Panc1 (cell line): Measurements from ENCODE around the gene MYL10.

Experiments used
- CTCF ChIP-seq: fragments of 450-650 bp; IDR thresholded peaks from 2 replicates; pipeline ENCODE4 v1.5.1; 2017; ENCODE audit warnings: mild to moderate bottlenecking
- POLR2AphosphoS5 ChIP-seq: IDR thresholded peaks from 2 replicates; pipeline ENCODE4 v1.6.1; 2012; ENCODE audit warnings: mild to moderate bottlenecking, low read depth, low read length, moderate library complexity
- SIN3A ChIP-seq: IDR thresholded peaks from 2 replicates; pipeline ENCODE4 v1.6.1; 2012; ENCODE audit warnings: low read depth, mild to moderate bottlenecking, low read length, moderate library complexity, borderline replicate concordance; ENCODE audit not compliant: insufficient read depth
- TCF7L2 ChIP-seq: IDR thresholded peaks from 2 replicates; pipeline ENCODE4 v1.6.1; 2011; ENCODE audit warnings: mild to moderate bottlenecking, low read depth, low read length, inconsistent platforms
- TF ChIP-seq, protein P1 (sequence below), 2 experiments: IDR thresholded peaks; 2 replicates each; pipeline ENCODE4 v1.6.1; 2011 to 2012; ENCODE audit warnings: low read depth in 2 of 2, control low read depth in 1 of 2, low read length in 1 of 2, mild to moderate bottlenecking in 1 of 2, moderate library complexity in 1 of 2; ENCODE audit not compliant: insufficient read depth in 1 of 2

DNA sequence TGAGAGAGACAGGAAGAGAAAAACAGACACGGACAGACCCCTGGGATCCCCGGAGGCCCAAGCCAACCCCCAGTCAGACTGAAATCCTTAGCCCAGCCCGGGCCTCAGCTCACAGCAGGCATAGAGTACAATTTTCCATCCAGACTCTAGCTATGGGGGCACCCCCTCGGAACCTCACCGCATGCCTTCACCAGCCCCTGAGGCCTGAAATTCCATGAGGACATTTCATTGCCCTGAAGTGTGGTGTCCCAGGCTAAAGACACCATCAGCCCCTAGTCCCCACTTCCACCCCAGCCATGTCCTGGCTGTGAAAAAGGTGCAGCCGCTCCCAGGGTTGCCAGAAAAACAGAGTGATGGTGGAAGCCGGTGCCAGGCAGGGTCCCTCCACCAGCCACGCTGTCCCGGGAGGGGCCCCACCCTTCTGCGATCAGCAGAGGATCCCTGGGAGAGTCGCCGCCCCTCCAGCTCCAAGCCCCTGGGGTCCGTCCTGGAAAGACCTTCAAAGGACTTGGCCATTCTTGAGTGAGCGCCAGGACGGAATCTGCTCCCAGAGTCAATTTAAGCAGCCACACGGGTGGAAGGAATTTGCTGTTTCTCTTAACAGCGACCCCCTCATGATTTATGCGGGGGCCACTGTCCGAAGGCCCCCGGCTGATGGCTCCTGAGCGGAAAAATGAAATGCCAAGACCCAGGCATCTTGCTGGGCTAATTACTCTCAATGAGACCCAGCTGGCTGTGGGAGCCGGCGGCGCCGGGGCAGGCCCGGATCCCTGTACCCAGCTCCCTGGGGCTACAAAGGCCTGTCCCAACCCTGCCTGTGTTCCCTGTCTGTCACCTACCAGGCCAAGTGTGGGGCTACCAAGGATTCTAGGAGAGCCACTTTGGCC lies 23.2 kb downstream of the MYL10 start:
- TF ChIP-seq SIN3A (no peak), CTCF (no peak), POLR2AphosphoS5 (no peak), TCF7L2 (no peak)
- TF ChIP-seq, protein P1, sequence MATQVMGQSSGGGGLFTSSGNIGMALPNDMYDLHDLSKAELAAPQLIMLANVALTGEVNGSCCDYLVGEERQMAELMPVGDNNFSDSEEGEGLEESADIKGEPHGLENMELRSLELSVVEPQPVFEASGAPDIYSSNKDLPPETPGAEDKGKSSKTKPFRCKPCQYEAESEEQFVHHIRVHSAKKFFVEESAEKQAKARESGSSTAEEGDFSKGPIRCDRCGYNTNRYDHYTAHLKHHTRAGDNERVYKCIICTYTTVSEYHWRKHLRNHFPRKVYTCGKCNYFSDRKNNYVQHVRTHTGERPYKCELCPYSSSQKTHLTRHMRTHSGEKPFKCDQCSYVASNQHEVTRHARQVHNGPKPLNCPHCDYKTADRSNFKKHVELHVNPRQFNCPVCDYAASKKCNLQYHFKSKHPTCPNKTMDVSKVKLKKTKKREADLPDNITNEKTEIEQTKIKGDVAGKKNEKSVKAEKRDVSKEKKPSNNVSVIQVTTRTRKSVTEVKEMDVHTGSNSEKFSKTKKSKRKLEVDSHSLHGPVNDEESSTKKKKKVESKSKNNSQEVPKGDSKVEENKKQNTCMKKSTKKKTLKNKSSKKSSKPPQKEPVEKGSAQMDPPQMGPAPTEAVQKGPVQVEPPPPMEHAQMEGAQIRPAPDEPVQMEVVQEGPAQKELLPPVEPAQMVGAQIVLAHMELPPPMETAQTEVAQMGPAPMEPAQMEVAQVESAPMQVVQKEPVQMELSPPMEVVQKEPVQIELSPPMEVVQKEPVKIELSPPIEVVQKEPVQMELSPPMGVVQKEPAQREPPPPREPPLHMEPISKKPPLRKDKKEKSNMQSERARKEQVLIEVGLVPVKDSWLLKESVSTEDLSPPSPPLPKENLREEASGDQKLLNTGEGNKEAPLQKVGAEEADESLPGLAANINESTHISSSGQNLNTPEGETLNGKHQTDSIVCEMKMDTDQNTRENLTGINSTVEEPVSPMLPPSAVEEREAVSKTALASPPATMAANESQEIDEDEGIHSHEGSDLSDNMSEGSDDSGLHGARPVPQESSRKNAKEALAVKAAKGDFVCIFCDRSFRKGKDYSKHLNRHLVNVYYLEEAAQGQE (IDR thresholded peaks at IDR 0.05; ENCODE audit: insufficient read depth in 1 of 2, low read depth in 2 of 2, low read length in 1 of 2) = no peak
